HG03139 (cell line): ENCODE measurements around the gene SYCE1L.
"Not testable (repeated sequence)": the region's sequence is repeated elsewhere in the genome, so short reads cannot be mapped to it uniquely, and the experiment has no call there.

Experiments
- ATAC-seq: cut with Tn5 transposase; IDR thresholded peaks from one replicate; pipeline ENCODE4 v1.9.1; 2021; ENCODE audit not compliant: unreplicated experiment

The SYCE1L gene, protein sequence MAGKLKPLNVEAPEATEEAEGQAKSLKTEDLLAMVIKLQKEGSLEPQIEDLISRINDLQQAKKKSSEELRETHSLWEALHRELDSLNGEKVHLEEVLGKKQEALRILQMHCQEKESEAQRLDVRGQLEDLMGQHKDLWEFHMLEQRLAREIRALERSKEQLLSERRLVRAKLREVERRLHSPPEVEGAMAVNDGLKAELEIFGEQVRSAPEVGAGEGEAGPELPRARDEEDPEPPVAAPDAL

DNA sequence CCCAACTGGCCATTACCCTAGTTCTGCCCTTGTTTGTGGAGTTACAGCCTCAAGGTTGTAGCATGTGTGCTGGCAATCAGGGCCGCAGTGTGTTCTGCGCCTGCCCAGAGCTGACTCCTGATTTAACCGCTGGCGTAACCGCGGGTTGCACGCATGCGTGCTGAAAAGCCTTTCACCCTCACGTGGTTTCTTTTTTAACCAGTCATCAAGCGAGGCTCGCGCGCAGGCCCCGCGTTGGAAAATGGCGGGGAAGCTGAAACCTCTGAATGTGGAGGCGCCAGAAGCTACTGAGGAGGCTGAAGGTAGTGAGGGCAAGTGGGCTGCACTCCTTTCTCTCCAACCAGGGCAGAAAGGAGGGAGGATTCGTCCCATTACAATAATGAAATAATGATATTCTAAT lies at the start of gene SYCE1L:
TSS of gene SYCE1L (plus strand) at position 198 of the 400 bp plus-strand sequence. CDS start at position 242, 44 bp downstream.
- ATAC-seq, result no peak

DNA sequence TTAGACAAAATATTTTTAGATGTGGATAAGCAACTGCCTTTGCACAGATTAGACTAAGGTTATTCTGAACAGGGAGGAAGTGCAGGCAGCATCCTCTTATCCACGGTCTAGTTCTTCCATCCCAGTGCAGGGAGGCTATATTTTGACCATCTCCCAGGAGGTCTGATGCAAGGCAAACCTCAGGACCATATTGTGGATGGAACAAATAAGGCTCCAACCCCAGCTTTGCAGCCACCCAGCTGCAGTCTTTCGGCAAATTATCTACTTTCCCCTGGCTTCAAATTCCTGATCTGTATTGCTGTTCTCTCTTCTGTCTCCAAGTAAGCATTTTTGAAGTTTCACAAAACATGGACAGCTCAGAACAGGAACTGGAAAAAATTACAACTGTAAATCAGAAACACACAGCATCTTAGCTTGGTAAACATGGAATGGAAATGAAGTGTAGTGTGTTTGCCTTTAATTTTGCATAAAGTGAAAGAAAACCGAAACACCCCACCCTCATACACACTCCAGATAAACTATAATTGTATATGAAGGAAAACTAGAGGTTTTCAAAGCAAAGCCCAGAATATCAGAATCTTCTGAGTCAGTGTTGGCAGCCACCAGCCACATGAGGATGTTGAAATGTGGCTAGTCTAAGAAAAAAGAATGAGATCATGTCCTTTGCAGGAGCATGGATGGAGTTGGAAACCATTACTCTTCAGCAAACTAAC lies 41.7 kb upstream of the SYCE1L start:
- ATAC-seq, result no peak

DNA sequence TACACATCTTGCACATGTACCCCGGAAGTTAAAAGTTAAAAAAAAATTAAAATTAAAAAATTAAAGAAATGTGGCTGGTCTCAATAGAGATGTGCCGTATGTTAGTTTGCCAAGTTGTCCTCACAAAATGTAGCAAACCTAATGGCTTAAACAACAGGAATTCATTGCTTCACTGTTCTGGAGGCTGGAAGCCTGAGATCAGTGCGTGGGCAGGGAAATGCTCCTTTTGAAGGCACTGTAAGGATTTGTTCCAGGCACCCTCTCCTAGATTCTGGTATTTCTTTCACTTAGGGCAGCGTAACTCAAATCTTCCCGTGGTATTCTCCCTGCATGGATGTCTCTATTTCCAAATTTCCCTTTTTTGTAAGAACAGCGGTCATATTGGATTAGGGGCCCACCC lies 40.9 kb upstream of the SYCE1L start:
- no peak for ATAC-seq

DNA sequence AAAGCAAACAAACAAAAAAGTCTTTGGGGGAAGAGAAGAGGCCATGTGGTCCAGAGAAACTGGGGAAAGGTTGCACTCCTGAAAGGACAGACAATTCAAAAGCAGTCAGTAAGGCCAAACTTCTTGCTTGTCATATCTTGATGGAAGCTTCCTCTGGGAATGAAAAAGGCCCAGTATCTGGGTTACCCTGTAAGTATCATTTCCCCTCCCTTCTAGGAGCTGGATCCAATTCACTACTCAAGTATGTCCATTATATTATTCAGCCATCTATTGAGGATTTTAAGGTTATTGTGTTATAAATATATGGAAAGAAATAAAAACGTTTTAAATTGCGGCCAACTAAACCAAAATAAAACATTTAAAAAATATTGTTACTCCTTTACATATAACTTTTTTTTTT lies 34.2 kb upstream of the SYCE1L start:
- ATAC-seq, result no peak

DNA sequence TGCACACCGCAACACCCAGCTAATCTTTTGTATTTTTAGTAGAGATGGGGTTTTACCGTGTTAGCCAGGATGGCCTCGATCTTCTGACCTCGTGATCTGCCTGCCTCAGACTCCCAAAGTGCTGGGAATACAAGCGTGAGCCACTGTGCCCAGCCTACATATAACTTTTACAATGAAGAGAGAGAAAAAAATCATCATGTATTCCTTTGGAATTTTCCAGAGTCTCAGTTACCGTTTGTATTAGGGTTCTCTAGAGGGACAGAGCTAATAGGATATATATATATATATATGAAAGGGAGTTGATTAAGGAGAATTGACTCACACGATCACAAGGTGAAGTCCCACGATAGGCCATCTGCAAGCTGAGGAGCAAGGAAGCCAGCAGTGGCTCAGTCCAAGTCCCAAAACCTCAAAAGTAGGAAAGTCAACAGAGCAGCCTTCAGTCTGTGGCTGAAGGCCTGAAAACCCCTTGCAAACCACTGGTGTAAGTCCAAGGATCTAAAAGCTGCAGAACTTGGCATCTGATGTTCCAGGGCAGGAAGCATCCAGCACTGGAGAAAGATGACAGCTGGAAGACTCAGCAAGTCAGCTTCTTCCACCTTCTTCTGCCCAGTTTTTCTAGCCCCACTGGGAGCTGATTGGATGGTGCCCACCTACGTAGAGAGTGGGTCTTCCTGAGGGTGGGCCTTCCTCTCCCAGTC lies 33.5 kb upstream of the SYCE1L start:
- not testable (repeated sequence) for ATAC-seq

DNA sequence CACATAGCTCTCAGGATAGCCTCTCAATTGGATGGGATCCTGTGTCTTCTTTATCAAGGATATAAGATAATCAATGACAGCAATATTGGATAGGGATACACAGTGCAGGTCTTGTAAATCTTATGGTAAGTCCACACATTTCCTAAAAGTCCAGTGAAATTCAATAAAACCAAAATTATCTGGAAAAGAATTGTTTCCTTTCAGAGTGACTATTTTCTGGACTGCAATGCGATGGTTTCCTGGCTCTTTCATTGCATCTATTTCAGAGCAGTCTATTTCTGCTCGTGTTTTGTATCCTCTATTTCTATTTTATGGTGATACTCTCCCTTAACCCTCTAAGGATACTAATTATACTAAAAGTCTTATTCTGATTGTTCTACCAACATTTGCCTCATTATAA lies 32.5 kb upstream of the SYCE1L start:
- no peak for ATAC-seq

DNA sequence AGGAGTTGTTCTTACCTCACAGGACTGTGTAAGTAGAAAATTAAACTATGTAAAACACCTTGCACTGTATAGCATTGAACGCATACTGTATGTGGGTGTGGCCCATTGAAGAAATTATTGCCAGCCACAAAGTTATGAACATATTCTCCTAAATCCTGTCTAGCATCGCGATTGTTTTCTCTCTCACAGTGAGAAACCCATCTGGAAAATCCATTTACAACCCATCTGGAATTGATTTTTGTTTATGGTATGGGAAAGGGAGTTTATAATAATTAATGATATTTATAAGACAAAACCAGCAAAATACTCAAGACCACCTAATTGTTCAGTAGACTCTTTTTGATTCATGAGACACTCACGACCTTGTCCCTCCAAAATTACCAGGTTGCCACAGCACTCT lies 30.3 kb upstream of the SYCE1L start:
- no peak for ATAC-seq

DNA sequence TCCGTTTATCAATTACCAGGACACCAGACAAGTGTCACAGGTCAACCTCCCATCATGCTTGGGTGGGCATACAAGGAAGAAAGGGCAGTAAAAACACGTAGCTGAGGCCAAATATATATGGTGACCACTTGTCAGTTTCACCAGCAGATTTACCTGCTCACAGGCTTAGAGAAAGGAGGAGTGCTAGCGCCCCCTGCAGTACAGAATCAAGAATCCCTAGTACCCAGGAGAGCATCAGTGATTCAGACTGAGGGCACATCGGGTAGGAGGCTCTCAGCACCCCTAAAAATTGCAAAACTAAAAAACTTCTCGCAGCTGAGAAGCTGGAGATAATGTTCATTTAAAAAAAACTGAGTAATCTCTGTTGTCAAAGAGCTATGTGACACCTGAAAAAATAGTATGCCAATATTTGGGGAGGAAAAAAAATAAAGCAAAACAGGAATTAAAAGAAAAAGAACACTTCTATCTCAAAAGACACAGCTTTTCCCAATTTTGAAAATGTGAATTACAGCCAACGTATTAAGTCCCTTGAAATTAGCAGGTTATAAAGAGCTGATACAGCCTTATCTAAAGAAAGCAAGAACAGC lies 29.5 kb upstream of the SYCE1L start:
- no peak for ATAC-seq

DNA sequence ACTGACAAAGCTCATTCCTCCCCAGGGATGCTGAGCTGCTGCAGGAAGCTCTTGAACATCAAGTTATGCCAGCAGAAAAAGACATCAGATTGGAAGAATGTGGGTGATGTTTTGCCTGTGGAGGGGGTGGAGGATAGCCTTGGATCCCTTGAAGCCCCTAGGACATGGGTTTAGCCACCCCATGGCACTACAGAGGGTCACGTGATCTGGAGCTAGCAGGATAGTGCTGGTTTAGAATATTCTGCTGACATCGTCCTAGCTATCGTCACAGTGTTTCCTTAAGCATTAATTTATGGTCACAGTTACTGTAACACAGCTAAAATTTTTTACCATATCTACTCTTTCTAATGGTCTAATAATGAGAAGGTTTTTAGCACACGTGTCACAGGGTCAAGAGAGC lies 28.4 kb upstream of the SYCE1L start:
- no peak for ATAC-seq

DNA sequence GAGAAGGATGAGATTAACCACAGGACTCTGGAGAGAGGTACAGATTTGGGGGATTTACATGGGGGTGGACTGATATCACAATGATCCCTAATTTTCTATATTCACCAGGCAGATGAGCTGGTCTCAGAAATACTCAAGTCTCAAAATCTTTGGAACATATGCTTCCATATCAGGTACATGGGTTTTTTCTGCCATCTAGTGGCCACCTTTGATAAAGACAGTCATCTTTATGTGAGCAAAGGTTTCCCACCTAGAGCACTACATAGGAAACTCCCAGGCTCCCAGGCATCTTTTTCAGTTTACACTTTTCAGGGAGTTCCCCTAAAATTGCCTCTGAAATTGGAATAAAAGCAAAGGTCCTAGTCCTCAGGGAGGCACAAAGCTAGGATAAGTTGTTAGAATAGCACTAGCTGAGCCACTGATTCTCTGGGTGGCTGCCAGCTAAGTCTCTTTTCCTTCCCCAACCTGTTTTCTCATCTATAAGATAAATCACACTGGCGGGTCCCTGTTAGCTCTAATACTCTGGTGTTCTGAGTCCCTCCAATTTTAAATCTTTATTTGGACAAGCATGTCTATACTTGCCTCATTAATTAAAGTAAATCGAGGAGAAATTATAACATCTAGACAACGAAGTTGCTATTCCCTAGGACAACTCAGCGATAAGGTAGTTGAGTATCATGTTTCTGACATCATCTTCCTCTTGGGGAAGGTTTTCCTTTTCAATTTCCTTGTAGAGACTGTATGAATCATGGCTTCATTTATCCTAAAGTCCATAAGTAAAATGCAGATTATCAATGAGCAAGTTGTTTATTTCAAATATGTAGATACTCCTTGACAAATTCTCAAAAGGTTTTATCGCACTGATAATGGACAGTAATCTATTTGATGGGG lies 27.2 kb upstream of the SYCE1L start:
- no peak for ATAC-seq

DNA sequence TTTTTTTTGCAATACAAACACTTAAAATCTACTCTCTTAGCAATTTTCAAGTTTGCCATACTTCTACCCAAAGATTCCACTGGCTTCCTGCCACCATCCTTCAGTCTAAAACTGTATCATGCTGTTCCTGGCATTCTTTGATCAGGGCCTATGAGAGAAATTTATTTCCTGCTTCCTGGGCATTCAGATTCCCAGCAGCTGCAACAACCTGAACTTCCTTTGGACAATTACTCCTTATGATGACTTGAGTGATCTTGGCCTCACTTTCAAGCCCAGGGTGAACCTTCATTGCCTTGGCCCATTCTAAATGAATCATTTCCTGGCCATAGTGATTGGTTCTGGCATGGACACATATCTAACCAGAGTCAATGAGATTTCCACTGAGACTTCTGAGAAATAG lies 26.3 kb upstream of the SYCE1L start:
- ATAC-seq, result no peak

DNA sequence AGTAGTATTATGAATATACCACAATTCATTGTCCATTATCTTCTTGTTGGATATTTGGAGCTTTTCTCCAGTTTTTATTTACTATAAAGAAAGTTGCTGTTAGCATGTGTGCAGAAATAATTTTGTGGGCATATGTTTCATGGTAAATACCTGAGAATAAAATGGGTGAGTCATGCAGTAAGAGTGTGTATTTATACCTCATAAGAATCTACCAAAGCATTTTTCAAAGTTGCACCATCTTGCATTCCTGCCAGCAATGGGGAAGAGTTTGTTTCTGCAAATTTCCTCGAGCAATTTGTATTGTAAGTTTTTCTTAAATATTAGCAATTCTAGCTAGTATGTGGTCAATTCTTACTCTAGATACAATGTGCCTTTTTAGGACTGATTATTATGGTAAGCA lies 16.1 kb upstream of the SYCE1L start:
- ATAC-seq, result no peak

DNA sequence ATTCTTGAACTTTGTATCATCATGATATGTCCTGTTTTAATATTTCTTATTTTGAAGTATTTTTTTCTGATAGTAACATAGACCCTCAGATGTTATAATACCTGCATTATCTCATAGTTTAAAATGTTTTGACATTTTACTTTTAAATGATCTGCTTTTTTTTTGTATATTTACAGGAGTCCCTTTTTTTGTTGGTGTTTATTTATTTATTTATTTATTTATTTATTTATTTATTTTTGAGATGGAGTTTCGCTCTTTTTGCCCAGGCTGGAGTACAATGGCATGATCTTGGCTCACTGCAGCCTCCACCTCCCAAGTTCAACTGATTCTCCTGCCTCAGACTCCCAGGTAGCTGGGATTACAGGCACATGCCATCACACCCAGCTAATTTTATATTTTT lies 12.9 kb upstream of the SYCE1L start:
- not testable (repeated sequence) for ATAC-seq

DNA sequence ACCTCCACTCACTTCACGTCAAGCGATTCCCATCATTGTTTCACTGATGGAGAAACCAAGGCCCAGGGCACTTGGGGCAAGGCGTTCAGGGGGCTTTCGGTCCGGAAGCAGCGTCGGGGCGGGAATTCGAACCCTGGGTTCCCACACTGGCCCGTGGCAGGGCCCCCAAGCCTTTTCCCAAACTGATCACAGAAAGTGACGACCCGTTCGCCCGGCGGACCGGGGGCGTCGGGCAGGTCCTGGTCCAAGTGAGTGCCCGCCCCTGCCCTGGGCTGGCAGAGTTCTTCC lies 9.1 kb upstream of the SYCE1L start:
- ATAC-seq, result peak; percentile 0

DNA sequence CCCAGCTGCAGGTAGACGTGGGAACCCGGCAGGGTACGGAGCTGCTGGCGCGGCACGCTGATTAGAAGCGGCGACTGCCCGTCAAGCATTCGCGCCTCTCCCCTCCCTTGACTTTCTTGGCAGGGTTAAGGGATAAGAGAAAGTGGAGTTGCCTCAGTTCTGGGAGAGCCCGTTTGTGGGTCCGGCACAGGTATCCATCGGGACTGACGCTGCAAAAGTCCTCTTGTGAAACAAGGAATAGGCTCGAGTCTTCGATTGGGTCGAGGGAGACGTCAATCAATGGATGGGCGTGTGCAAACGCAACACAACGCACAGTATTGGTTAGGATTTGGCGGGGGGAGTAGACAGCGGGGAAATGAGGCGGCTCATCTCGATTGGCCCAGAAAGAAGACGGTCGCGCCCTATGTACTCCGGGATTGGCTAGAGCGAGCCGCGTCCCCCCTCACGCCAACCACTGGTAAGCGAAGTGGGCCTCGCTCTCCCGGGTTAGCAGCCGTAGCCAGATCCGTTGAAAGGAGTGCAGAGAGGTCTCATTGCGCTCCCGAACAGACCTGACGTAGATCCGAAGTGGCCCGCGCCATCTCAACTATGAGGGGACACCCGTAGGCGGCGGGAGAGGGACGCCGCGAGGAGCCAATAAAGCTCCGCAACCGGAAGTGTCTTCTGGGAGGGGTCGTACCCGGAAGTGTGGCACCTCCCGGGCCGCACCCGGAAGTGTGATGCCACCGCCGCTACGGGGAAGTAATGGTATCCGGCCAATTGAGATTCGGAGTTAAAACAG lies 8.5 kb upstream of the SYCE1L start, which contains the start of gene MON1B:
TSS of gene MON1B (plus strand) at position 713 of the 781 bp plus-strand sequence. CDS start 296 bp downstream, outside the sequence.
- ATAC-seq, result peak; percentile 96

DNA sequence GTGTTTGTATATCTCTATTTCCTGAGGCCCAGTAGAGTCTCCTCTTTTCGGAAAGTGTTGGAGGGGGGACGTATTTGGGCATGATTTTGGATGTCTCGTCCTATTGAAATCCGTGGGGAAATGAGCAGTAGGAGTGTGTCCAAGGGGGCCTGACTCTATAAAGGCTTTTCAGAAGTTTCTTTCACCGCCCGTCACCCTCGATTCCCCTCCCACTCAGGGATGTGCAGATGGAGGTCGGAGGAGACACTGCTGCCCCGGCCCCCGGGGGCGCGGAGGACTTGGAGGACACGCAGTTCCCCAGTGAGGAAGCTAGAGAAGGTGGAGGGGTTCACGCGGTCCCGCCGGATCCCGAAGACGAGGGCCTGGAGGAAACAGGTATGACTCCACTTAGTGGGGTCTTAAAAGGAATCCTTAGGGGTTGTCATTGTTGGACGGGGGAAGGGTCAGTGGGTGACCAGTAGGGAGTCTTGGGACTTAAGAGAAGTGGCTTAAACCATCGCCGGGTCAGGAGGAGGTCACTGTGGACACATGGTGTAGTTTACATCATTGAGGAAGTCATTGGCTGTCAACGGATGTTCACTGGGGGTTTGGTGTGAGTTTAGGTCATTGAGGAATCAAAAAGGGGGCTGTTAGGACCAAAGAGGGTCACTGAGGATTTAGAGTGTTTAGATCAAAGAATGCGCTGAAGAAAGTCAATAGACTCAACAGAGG lies 7.8 kb upstream of the SYCE1L start:
- no peak for ATAC-seq

DNA sequence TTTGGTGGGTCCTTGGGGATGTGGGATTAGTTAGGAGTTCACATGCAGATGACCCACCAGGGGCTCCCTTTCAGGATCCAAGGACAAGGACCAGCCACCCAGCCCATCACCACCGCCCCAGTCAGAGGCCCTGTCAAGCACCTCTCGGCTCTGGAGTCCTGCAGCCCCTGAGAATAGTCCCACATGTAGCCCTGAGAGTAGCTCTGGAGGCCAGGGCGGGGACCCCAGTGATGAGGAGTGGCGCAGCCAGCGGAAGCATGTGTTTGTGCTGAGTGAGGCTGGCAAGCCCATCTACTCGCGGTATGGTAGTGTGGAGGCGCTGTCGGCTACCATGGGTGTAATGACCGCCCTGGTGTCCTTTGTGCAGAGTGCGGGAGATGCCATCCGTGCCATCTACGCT lies 5.8 kb upstream of the SYCE1L start:
- no peak for ATAC-seq

DNA sequence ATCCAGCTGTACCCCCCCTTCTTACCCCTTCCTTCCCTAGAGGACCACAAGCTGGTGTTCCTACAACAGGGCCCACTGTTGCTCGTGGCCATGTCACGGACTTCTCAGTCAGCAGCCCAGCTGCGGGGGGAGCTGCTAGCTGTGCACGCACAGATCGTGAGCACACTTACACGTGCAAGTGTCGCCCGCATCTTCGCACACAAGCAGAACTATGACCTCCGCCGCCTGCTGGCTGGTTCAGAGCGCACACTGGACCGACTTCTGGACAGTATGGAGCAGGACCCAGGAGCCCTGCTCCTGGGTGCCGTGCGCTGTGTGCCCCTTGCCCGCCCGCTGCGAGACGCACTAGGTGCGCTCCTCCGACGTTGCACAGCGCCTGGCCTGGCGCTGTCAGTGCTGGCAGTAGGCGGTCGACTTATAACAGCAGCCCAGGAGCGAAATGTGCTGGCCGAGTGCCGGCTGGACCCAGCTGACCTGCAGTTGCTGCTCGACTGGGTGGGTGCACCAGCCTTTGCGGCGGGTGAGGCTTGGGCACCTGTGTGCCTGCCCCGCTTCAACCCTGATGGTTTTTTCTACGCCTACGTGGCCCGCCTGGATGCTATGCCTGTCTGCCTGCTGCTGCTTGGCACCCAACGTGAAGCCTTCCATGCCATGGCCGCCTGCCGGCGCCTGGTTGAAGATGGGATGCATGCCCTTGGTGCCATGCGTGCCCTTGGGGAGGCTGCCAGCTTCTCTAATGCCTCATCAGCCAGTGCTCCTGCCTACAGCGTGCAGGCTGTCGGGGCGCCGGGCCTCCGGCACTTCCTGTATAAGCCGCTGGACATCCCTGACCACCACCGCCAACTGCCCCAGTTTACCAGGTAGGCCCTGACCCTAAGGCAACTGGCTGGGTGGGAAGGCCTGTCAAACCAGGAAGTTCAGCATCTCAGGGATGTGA lies 4.6 kb upstream of the SYCE1L start:
- no peak for ATAC-seq
